ENCODE results near the gene MAML3.
A peak's percentile ranks its signal among the peaks of the same experiment; 100 is the strongest.

The MAML3 gene

GRCh38 chr4:140118931-140119640 lies 34.9 kb downstream of the MAML3 start:
- Histone ChIP-seq H3K4me2 (ENCODE audit: low read length, poor library complexity, severe bottlenecking) (no peak overlapping the region), H3K18ac (ENCODE audit: low read depth in 1 of 2, low read length in 2 of 2) (no peak overlapping the region), H2BK15ac (ENCODE audit: low read depth, poor library complexity, severe bottlenecking) (no peak overlapping the region), H2BK120ac (ENCODE audit: low read depth, low read length) (no peak overlapping the region), H3K79me1 (replicated peaks; ENCODE audit: low read length, poor library complexity, severe bottlenecking) (peaks cover 2% of the 10 kb centered on the region), H4K8ac (ENCODE audit: low read length) (no peak overlapping the region), H4K91ac (ENCODE audit: low read length) (no peak overlapping the region), H2AK5ac (ENCODE audit: low read length, severe bottlenecking) (no peak overlapping the region), H3K4me3 (ENCODE audit: insufficient read depth in 1 of 2, low read depth in 1 of 2, low read length in 2 of 2) (no peak overlapping the region), H3K4me1 (ENCODE audit: control insufficient read depth, insufficient read depth, low read depth, low read length) (no peaks in the 10 kb centered on the region), H3K27me3 (ENCODE audit: control insufficient read depth in 1 of 2, insufficient read depth in 1 of 2, low read length in 2 of 2) (no peaks in the 10 kb centered on the region), H2AFZ (ENCODE audit: low read depth, low read length) (no peak overlapping the region), H2BK5ac (ENCODE audit: low read depth, low read length, poor library complexity, severe bottlenecking) (no peak overlapping the region), H3K23ac (ENCODE audit: low read length in 2 of 2) (no peak overlapping the region), H2BK12ac (ENCODE audit: low read length in 2 of 2) (no peak overlapping the region), H3K27ac (ENCODE audit: low read length, poor library complexity, severe bottlenecking) (no peak overlapping the region), H3K36me3 (ENCODE audit: control insufficient read depth in 1 of 2, insufficient read depth in 2 of 2, low read depth in 1 of 2, low read length in 2 of 2) (no peaks in the 10 kb centered on the region), H3K14ac (ENCODE audit: low read length in 2 of 2) (no peak overlapping the region), H3K4ac (ENCODE audit: low read depth in 1 of 2, low read length in 2 of 2) (no peak overlapping the region), H3K9me3 (ENCODE audit: control insufficient read depth, low read length) (no peaks in the 10 kb centered on the region), H3K9ac (ENCODE audit: low read length) (no peak overlapping the region)
- WGBS, result 100% methylated on average over 4 of the region's 4 CpGs
- DNase-seq, result no peak

- Histone ChIP-seq H3K18ac (ENCODE audit: low read depth in 1 of 2, low read length in 2 of 2) (no peak overlapping the region), H3K4ac (ENCODE audit: low read depth in 1 of 2, low read length in 2 of 2) (no peak overlapping the region), H3K27ac (ENCODE audit: low read length, poor library complexity, severe bottlenecking) (no peak overlapping the region), H2BK5ac (ENCODE audit: low read depth, low read length, poor library complexity, severe bottlenecking) (no peak overlapping the region), H3K9ac (ENCODE audit: low read length) (no peak overlapping the region), H3K79me1 (replicated peaks; ENCODE audit: low read length, poor library complexity, severe bottlenecking) (peaks cover 8% of the 10 kb centered on the region), H3K4me2 (ENCODE audit: low read length, poor library complexity, severe bottlenecking) (no peak overlapping the region), H3K14ac (ENCODE audit: low read length in 2 of 2) (no peak overlapping the region), H3K9me3 (ENCODE audit: control insufficient read depth, low read length) (no peaks in the 10 kb centered on the region), H2AFZ (ENCODE audit: low read depth, low read length) (no peak overlapping the region), H3K4me3 (ENCODE audit: insufficient read depth in 1 of 2, low read depth in 1 of 2, low read length in 2 of 2) (no peak overlapping the region), H4K8ac (ENCODE audit: low read length) (no peak overlapping the region), H3K27me3 (ENCODE audit: control insufficient read depth in 1 of 2, insufficient read depth in 1 of 2, low read length in 2 of 2) (no peaks in the 10 kb centered on the region), H3K23ac (ENCODE audit: low read length in 2 of 2) (no peak overlapping the region), H2BK15ac (ENCODE audit: low read depth, poor library complexity, severe bottlenecking) (no peak overlapping the region), H2BK12ac (ENCODE audit: low read length in 2 of 2) (no peak overlapping the region), H3K36me3 (ENCODE audit: control insufficient read depth in 1 of 2, insufficient read depth in 2 of 2, low read depth in 1 of 2, low read length in 2 of 2) (no peaks in the 10 kb centered on the region), H2BK120ac (ENCODE audit: low read depth, low read length) (no peak overlapping the region), H2AK5ac (ENCODE audit: low read length, severe bottlenecking) (no peak overlapping the region), H4K91ac (ENCODE audit: low read length) (no peak overlapping the region), H3K4me1 (ENCODE audit: control insufficient read depth, insufficient read depth, low read depth, low read length) (no peaks in the 10 kb centered on the region)
- WGBS, result 100% methylated on average over 4 of the region's 5 CpGs
- DNase-seq, result no peak
Observed at GRCh38 chr4:140117947-140118346, 36.0 kb downstream of the MAML3 start.

GRCh38 chr4:140116442-140117104 lies 37.4 kb downstream of the MAML3 start:
- Histone ChIP-seq H3K4me1 (ENCODE audit: control insufficient read depth, insufficient read depth, low read depth, low read length) (no peaks in the 10 kb centered on the region), H3K27ac (ENCODE audit: low read length, poor library complexity, severe bottlenecking) (peak overlapping the region; percentile 57), H4K8ac (ENCODE audit: low read length) (peak overlapping the region; percentile 57), H3K9ac (ENCODE audit: low read length) (no peak overlapping the region), H2AFZ (ENCODE audit: low read depth, low read length) (no peak overlapping the region), H3K36me3 (ENCODE audit: control insufficient read depth in 1 of 2, insufficient read depth in 2 of 2, low read depth in 1 of 2, low read length in 2 of 2) (no peaks in the 10 kb centered on the region), H3K4me2 (ENCODE audit: low read length, poor library complexity, severe bottlenecking) (no peak overlapping the region), H3K23ac (ENCODE audit: low read length in 2 of 2) (no peak overlapping the region), H2AK5ac (ENCODE audit: low read length, severe bottlenecking) (peak overlapping the region; percentile 6), H3K9me3 (ENCODE audit: control insufficient read depth, low read length) (no peaks in the 10 kb centered on the region), H2BK15ac (ENCODE audit: low read depth, poor library complexity, severe bottlenecking) (no peak overlapping the region), H3K27me3 (ENCODE audit: control insufficient read depth in 1 of 2, insufficient read depth in 1 of 2, low read length in 2 of 2) (no peaks in the 10 kb centered on the region), H4K91ac (ENCODE audit: low read length) (no peak overlapping the region), H2BK120ac (ENCODE audit: low read depth, low read length) (no peak overlapping the region), H3K4me3 (ENCODE audit: insufficient read depth in 1 of 2, low read depth in 1 of 2, low read length in 2 of 2) (no peak overlapping the region), H3K4ac (ENCODE audit: low read depth in 1 of 2, low read length in 2 of 2) (no peak overlapping the region), H2BK12ac (ENCODE audit: low read length in 2 of 2) (no peak overlapping the region), H2BK5ac (ENCODE audit: low read depth, low read length, poor library complexity, severe bottlenecking) (no peak overlapping the region), H3K14ac (ENCODE audit: low read length in 2 of 2) (no peak overlapping the region), H3K79me1 (replicated peaks; ENCODE audit: low read length, poor library complexity, severe bottlenecking) (peaks cover 13% of the 10 kb centered on the region), H3K18ac (ENCODE audit: low read depth in 1 of 2, low read length in 2 of 2) (no peak overlapping the region)
- DNase-seq, result peak; percentile 50
- 24% methylated on average over 4 of the region's 4 CpGs for WGBS

GRCh38 chr4:140115140-140115539 lies 38.8 kb downstream of the MAML3 start:
- H3K23ac ChIP-seq (ENCODE audit: low read length in 2 of 2), result no peak overlapping the region
- no peak overlapping the region for H2BK12ac ChIP-seq (ENCODE audit: low read length in 2 of 2)
- H3K9me3 ChIP-seq (ENCODE audit: control insufficient read depth, low read length), result no peaks in the 10 kb centered on the region
- DNase-seq, result no peak
- no peaks in the 10 kb centered on the region for H3K27me3 ChIP-seq (ENCODE audit: control insufficient read depth in 1 of 2, insufficient read depth in 1 of 2, low read length in 2 of 2)
- no peak overlapping the region for H2BK5ac ChIP-seq (ENCODE audit: low read depth, low read length, poor library complexity, severe bottlenecking)
- no peak overlapping the region for H2BK120ac ChIP-seq (ENCODE audit: low read depth, low read length)
- H3K14ac ChIP-seq (ENCODE audit: low read length in 2 of 2), result no peak overlapping the region
- no peak overlapping the region for H2AFZ ChIP-seq (ENCODE audit: low read depth, low read length)
- H3K4me3 ChIP-seq (ENCODE audit: insufficient read depth in 1 of 2, low read depth in 1 of 2, low read length in 2 of 2), result no peak overlapping the region
- H4K91ac ChIP-seq (ENCODE audit: low read length), result no peak overlapping the region
- no peak overlapping the region for H2BK15ac ChIP-seq (ENCODE audit: low read depth, poor library complexity, severe bottlenecking)
- H3K9ac ChIP-seq (ENCODE audit: low read length), result no peak overlapping the region
- no peaks in the 10 kb centered on the region for H3K4me1 ChIP-seq (ENCODE audit: control insufficient read depth, insufficient read depth, low read depth, low read length)
- no peak overlapping the region for H3K27ac ChIP-seq (ENCODE audit: low read length, poor library complexity, severe bottlenecking)
- H3K4ac ChIP-seq (ENCODE audit: low read depth in 1 of 2, low read length in 2 of 2), result no peak overlapping the region
- no peak overlapping the region for H4K8ac ChIP-seq (ENCODE audit: low read length)
- H3K18ac ChIP-seq (ENCODE audit: low read depth in 1 of 2, low read length in 2 of 2), result no peak overlapping the region
- H3K4me2 ChIP-seq (ENCODE audit: low read length, poor library complexity, severe bottlenecking), result no peak overlapping the region
- no peaks in the 10 kb centered on the region for H3K36me3 ChIP-seq (ENCODE audit: control insufficient read depth in 1 of 2, insufficient read depth in 2 of 2, low read depth in 1 of 2, low read length in 2 of 2)
- peaks cover 13% of the 10 kb centered on the region for H3K79me1 ChIP-seq (replicated peaks; ENCODE audit: low read length, poor library complexity, severe bottlenecking)
- no peak overlapping the region for H2AK5ac ChIP-seq (ENCODE audit: low read length, severe bottlenecking)

Data from mesenchymal stem cell (in vitro differentiated cells and primary cell).